ENCODE measurements around the gene RABGEF1.
"Not testable (repeated sequence)": the region's sequence is repeated elsewhere in the genome, so short reads cannot be mapped to it uniquely, and the experiment has no call there.

The RABGEF1 gene

GRCh38 chr7:66807736-66808135 is 67.2 kb downstream of the RABGEF1 start:
- H3K9ac ChIP-seq (ENCODE audit: low read depth, low read length): no peak overlapping the region
- ATAC-seq (ENCODE audit: insufficient read depth, low read depth) (no peak), DNase-seq (no peak)
- no peaks in the 10 kb centered on the region for H3K4me1 ChIP-seq (ENCODE audit: insufficient read depth, low read length)
- no peaks in the 10 kb centered on the region for H3K27me3 ChIP-seq (ENCODE audit: insufficient read depth, low read length, poor library complexity)
- no peak overlapping the region for H3K4me2 ChIP-seq (ENCODE audit: insufficient read depth, low read length)
- H3K79me2 ChIP-seq (ENCODE audit: insufficient read depth, low read length): no peaks in the 10 kb centered on the region
- TF ChIP-seq EZH2 (IDR thresholded peaks at IDR 0.05; ENCODE audit: borderline replicate concordance, low read depth, low read length, severe bottlenecking): no peak
- TF ChIP-seq, protein P1, sequence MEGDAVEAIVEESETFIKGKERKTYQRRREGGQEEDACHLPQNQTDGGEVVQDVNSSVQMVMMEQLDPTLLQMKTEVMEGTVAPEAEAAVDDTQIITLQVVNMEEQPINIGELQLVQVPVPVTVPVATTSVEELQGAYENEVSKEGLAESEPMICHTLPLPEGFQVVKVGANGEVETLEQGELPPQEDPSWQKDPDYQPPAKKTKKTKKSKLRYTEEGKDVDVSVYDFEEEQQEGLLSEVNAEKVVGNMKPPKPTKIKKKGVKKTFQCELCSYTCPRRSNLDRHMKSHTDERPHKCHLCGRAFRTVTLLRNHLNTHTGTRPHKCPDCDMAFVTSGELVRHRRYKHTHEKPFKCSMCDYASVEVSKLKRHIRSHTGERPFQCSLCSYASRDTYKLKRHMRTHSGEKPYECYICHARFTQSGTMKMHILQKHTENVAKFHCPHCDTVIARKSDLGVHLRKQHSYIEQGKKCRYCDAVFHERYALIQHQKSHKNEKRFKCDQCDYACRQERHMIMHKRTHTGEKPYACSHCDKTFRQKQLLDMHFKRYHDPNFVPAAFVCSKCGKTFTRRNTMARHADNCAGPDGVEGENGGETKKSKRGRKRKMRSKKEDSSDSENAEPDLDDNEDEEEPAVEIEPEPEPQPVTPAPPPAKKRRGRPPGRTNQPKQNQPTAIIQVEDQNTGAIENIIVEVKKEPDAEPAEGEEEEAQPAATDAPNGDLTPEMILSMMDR (IDR thresholded peaks at IDR 0.05; ENCODE audit: borderline replicate concordance, extremely low read depth, low read length, poor library complexity, severe bottlenecking): no peak
- H3K36me3 ChIP-seq (ENCODE audit: insufficient read depth, low read length): peaks cover 77% of the 10 kb centered on the region
- no peak overlapping the region for H3K4me3 ChIP-seq (ENCODE audit: low read depth in 1 of 2, low read length in 2 of 2)
- no peaks in the 10 kb centered on the region for H4K20me1 ChIP-seq (ENCODE audit: insufficient read depth, low read length)
- H2AFZ ChIP-seq (ENCODE audit: low read depth, low read length): no peak overlapping the region
- H3K27ac ChIP-seq (ENCODE audit: low read length): no peak overlapping the region
- no peaks in the 10 kb centered on the region for H3K9me3 ChIP-seq (ENCODE audit: insufficient read depth, low read length, severe bottlenecking)

DNA sequence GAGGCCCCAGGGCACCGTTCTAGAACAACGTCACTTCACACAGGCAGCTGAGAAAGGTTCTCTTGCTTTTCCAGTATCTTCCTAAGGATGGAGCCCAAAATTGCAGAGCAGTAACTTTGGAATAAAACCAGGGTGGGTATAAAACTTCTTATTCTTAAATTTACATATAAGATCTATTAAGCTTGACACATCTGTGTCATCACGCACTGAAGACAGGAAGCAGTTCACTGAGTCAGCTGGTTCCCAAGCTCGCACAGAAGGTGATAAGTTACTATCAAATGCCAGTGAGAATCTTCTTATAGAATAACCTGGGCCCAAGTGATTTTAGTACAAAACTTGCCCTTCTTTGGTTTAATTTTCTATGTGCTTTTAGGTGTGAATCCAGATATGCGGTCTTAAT is 70.2 kb downstream of the RABGEF1 start:
- H3K79me2 ChIP-seq (ENCODE audit: insufficient read depth, low read length): no peaks in the 10 kb centered on the region
- H2AFZ ChIP-seq (ENCODE audit: low read depth, low read length): no peak overlapping the region
- no peaks in the 10 kb centered on the region for H3K4me1 ChIP-seq (ENCODE audit: insufficient read depth, low read length)
- H3K27ac ChIP-seq (ENCODE audit: low read length): no peak overlapping the region
- no peak overlapping the region for H3K9ac ChIP-seq (ENCODE audit: low read depth, low read length)
- DNase-seq (no peak), ATAC-seq (ENCODE audit: insufficient read depth, low read depth) (no peak)
- TF ChIP-seq, protein P1 (IDR thresholded peaks at IDR 0.05; ENCODE audit: borderline replicate concordance, extremely low read depth, low read length, poor library complexity, severe bottlenecking): no peak
- TF ChIP-seq EZH2 (IDR thresholded peaks at IDR 0.05; ENCODE audit: borderline replicate concordance, low read depth, low read length, severe bottlenecking): no peak
- H3K4me2 ChIP-seq (ENCODE audit: insufficient read depth, low read length): no peak overlapping the region
- no peak overlapping the region for H3K4me3 ChIP-seq (ENCODE audit: low read depth in 1 of 2, low read length in 2 of 2)
- no peaks in the 10 kb centered on the region for H4K20me1 ChIP-seq (ENCODE audit: insufficient read depth, low read length)
- H3K9me3 ChIP-seq (ENCODE audit: insufficient read depth, low read length, severe bottlenecking): no peaks in the 10 kb centered on the region
- no peaks in the 10 kb centered on the region for H3K27me3 ChIP-seq (ENCODE audit: insufficient read depth, low read length, poor library complexity)
- H3K36me3 ChIP-seq (ENCODE audit: insufficient read depth, low read length): peaks cover 57% of the 10 kb centered on the region

DNA sequence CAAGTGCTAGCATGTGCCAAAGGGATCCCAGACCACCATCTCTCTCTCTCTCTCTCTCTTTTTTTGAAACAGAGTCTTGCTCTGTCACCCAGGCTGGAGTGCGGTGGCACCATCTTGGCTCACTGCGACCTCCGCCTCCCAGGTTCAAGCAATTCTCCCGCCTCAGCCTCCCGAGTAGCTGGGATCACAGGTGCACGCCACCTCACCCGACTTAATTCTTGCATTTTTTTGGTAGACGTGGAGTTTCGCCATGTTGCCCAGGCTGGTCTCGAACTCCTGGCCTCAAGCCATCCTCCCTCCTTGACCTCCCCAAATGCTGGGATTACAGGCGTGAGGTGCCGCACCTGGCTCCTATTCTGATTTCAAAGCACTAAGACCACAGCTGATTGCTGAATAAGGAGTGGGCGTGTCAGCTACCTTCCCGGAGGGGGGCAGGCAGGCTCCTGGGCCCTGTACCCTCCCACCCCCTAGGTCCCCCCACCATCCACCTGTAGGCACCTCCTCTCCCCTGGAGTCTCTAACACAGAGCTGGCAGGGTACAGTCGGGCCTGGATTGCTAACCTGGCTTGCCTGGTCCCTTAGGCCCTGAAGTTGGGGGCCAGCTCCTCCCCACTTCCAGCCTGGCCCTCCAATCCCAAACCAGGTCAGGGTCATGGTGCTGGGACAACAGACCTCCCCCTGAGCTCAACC is 74.8 kb downstream of the RABGEF1 start:
- H3K4me2 ChIP-seq (ENCODE audit: insufficient read depth, low read length); H3K4me3 ChIP-seq (ENCODE audit: low read depth in 1 of 2, low read length in 2 of 2); H3K9ac ChIP-seq (ENCODE audit: low read depth, low read length); ATAC-seq (ENCODE audit: insufficient read depth, low read depth); H3K27ac ChIP-seq (ENCODE audit: low read length); H3K9me3 ChIP-seq (ENCODE audit: insufficient read depth, low read length, severe bottlenecking); H3K79me2 ChIP-seq (ENCODE audit: insufficient read depth, low read length); DNase-seq; H2AFZ ChIP-seq (ENCODE audit: low read depth, low read length); H4K20me1 ChIP-seq (ENCODE audit: insufficient read depth, low read length); H3K4me1 ChIP-seq (ENCODE audit: insufficient read depth, low read length); H3K27me3 ChIP-seq (ENCODE audit: insufficient read depth, low read length, poor library complexity): not testable (repeated sequence)
- peaks cover 14% of the 10 kb centered on the region for H3K36me3 ChIP-seq (ENCODE audit: insufficient read depth, low read length)

GRCh38 chr7:66815951-66816350 is 75.4 kb downstream of the RABGEF1 start:
- no peak for TF ChIP-seq EZH2 (IDR thresholded peaks at IDR 0.05; ENCODE audit: borderline replicate concordance, low read depth, low read length, severe bottlenecking)
- TF ChIP-seq, protein P1 (IDR thresholded peaks at IDR 0.05; ENCODE audit: borderline replicate concordance, extremely low read depth, low read length, poor library complexity, severe bottlenecking): no peak
- no peak for DNase-seq
- Histone ChIP-seq H3K4me3 (ENCODE audit: low read depth in 1 of 2, low read length in 2 of 2) (no peak overlapping the region), H3K4me2 (ENCODE audit: insufficient read depth, low read length) (no peak overlapping the region), H2AFZ (ENCODE audit: low read depth, low read length) (no peak overlapping the region), H3K36me3 (ENCODE audit: insufficient read depth, low read length) (peaks cover 8% of the 10 kb centered on the region; the same call in 1 of the 2 replicates), H3K9ac (ENCODE audit: low read depth, low read length) (no peak overlapping the region), H4K20me1 (ENCODE audit: insufficient read depth, low read length) (no peaks in the 10 kb centered on the region), H3K4me1 (ENCODE audit: insufficient read depth, low read length) (no peaks in the 10 kb centered on the region), H3K79me2 (ENCODE audit: insufficient read depth, low read length) (no peaks in the 10 kb centered on the region), H3K27ac (ENCODE audit: low read length) (no peak overlapping the region), H3K9me3 (ENCODE audit: insufficient read depth, low read length, severe bottlenecking) (no peaks in the 10 kb centered on the region), H3K27me3 (ENCODE audit: insufficient read depth, low read length, poor library complexity) (no peaks in the 10 kb centered on the region)
- ATAC-seq (ENCODE audit: insufficient read depth, low read depth): peak; percentile 33; the same call in 2 of the 3 replicates

GRCh38 chr7:66816658-66817057 is 76.1 kb downstream of the RABGEF1 start:
- not testable (repeated sequence) for H3K4me2 ChIP-seq (ENCODE audit: insufficient read depth, low read length); ATAC-seq (ENCODE audit: insufficient read depth, low read depth); H3K36me3 ChIP-seq (ENCODE audit: insufficient read depth, low read length); H3K27me3 ChIP-seq (ENCODE audit: insufficient read depth, low read length, poor library complexity); H3K9ac ChIP-seq (ENCODE audit: low read depth, low read length); H3K27ac ChIP-seq (ENCODE audit: low read length); H3K79me2 ChIP-seq (ENCODE audit: insufficient read depth, low read length); H3K4me3 ChIP-seq (ENCODE audit: low read depth in 1 of 2, low read length in 2 of 2); H3K4me1 ChIP-seq (ENCODE audit: insufficient read depth, low read length); H2AFZ ChIP-seq (ENCODE audit: low read depth, low read length); H4K20me1 ChIP-seq (ENCODE audit: insufficient read depth, low read length); H3K9me3 ChIP-seq (ENCODE audit: insufficient read depth, low read length, severe bottlenecking); DNase-seq
